SK-MEL-5 (cell line): ENCODE data around the gene ARFGAP1. TPM values are rescaled to one million over a fixed set of nuclear protein-coding genes. Genes with fewer than 3 reads are reported as not detected.

Experiments
- DNase-seq: peaks from one replicate; pipeline ENCODE4 v3.0.0-alpha.2; 2016; ENCODE audit warnings: low read depth, low spot score
- in situ Hi-C: cut with HindIII; loops from 2 replicates; pipeline ENCODE4 v1.10.0; 2016; ENCODE audit warnings: low sequenced_read_pairs, high pct_unique_total_duplicates, low pct_unique_long_range_greater_than_20kb
- total RNA-seq: library from RNA; depleted of rRNA; stranded (reverse); fragments of >200 nt; shearing (Covaris generic); gene quantifications from 2 replicates; pipeline ENCODE4 v1.2.3, GENCODE V29; 2014

The ARFGAP1 gene
- total RNA-seq, 1 experiment from 2014 or later = 61.5 TPM

GRCh38 chr20:63269724-63270123, 2.9 kb upstream of the ARFGAP1 start:
- in situ Hi-C loops = no loop called here

GRCh38 chr20:63270606-63271325, 1.8 kb upstream of the ARFGAP1 start:
- DNase-seq = no peak
- in situ Hi-C loops = no loop called here

More at GRCh38 chr20:63269724-63270123, 2.9 kb upstream of the ARFGAP1 start:
- no peak for DNase-seq

DNA sequence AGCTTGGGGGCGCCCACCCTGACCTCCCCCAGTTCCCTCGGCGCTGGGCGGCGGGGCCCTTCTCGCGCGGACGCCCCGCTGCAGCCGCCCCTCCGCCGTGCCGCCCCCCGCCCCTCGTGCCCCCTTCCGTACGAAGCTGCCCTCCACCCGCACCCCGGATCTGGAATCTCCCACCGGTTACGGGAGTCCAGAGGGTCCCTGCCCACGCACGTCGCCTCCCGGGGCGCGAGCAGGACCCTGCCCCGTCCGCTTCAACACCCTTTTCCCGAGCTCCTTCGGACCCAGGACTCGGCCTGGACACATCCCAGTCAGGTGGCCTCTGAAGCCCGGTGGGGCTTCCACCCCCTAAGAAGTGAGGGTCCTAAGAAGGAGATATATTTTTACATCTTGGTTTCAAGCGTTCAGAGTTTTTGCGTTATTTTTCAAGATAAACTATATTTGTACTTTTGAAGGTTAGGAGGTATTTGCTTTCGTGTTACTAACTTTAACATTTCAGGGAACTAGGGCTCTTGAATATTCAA, 506 bp downstream of the ARFGAP1 start:
- in situ Hi-C loops = no loop called here
- no peak for DNase-seq

GRCh38 chr20:63273635-63274380, 1.2 kb downstream of the ARFGAP1 start:
- peak; percentile 57 for DNase-seq
- in situ Hi-C loops = no loop called here

GRCh38 chr20:63274381-63275228, 2.0 kb downstream of the ARFGAP1 start:
- DNase-seq = peak; percentile 46
- in situ Hi-C loops = no loop called here

- in situ Hi-C loops = no loop called here
- no peak for DNase-seq
Observed at GRCh38 chr20:63275825-63276224, 3.2 kb downstream of the ARFGAP1 start.

DNA sequence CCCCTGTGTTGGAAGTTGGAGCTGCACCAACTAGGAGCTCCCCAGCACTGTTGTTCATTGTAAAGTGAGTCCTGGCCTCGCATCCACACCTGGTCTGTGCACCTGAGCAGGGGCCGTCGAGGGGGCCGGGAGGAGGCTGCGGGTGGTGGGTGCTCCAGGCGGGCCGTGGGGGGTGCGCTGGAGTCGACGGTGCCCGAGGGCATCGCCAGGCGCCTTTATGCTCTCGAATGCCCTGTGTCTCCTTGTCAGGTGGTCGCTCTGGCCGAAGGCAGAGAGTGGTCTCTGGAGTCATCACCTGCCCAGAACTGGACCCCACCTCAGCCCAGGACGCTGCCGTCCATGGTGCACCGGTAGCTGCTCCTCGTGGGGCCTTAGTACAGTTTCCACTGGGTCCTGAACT, 4.3 kb downstream of the ARFGAP1 start:
- DNase-seq = no peak
- in situ Hi-C loops = no loop called here

GRCh38 chr20:63277466-63278272, 5.1 kb downstream of the ARFGAP1 start:
- in situ Hi-C loops = no loop called here
- DNase-seq = no peak

GRCh38 chr20:63278661-63279060, 6.0 kb downstream of the ARFGAP1 start:
- DNase-seq = no peak
- in situ Hi-C loops = no loop called here

DNA sequence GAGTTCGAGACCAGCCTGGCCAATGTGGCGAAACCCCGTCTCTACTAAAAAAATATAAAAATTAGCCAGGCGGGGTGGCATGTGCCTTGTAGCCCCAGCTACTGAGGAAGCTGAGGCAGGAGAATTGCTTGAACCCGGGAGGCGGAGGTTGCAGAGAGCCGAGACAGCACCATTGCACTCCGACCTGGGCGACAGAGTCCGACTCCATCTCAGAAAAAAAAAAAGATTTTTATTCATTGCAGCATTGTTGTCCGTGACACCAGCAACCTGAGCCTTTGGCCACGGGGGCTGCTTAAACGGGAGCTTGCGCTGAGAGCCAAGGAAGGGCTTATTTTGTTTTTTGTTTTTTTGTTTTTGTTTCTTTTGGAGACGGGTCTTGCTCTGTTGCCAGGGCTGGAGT, 7.3 kb downstream of the ARFGAP1 start:
- DNase-seq = no peak
- in situ Hi-C loops = no loop called here

- no peak for DNase-seq
- in situ Hi-C loops = no loop called here
Observed at GRCh38 chr20:63280371-63280770, 7.8 kb downstream of the ARFGAP1 start.

GRCh38 chr20:63280929-63281545, 8.4 kb downstream of the ARFGAP1 start:
- in situ Hi-C loops = no loop called here
- no peak for DNase-seq

DNA sequence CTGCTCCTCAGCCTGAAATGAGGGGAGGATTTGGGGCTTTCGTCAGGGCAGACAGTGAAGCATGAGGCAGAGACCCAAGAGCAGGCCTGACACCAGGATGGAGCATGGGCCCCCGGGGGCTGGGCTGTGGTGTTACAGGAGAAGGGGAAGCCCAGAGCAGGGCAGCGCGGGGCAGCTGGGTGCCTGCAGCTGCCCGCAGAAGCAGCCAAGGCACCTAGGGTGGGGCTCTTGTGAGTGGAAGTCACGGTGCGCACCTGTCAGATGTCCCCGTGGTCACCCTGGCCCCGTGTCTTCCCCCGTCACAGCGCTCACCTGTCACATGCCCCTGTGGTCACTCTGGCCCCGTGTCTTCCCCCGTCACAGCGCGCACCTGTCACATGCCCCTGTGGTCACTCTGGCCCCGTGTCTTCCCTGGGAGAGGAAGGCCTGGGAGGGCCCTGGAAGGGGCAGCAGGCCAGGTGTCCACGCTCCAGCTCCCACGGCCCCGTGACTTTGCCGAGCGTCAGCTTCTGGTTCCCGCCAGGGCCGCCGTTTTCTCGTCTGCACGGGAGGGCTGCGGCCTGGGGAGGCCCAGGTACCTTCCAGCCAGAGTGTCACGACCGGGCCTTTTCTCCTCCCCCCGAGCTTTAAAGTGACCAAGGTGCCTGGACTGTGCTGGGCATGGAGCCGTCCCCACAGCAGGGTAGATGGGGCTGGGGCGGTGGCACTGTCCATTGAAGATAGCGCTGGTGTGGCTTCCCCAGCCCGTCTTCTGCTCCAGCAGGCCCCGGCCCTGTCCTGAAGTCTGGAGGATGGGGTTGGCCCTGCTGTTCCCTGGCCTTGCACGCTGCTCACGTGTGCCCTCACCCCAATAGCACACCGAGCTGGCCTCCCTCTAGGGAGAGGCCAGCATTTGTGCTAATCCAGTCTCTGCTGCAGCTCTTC, 9.4 kb downstream of the ARFGAP1 start:
- in situ Hi-C loops = no loop called here

DNA sequence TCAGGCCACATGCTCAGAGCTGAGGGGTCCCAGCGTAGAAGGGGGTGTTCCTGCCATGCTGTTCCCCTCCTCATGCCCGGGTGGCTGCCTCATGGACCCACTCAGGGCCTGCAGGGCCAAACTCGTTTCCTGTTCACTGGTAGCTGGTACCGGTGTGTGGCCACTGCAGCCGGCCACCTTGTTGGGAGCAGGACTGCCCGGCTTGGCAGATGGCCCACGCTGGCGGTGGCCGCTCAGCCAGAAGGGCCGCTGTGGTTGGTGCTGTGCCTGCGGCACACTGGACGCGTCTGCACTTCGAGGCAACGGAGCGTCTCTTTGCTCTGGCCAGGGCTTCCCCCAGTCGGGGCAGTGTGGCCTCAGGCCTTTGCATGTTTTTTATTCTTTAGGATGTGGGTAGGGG, 10.3 kb downstream of the ARFGAP1 start:
- DNase-seq = no peak
- in situ Hi-C loops = no loop called here

More for the DNA sequence above, 9.4 kb downstream of the ARFGAP1 start:
- DNase-seq = no peak

DNA sequence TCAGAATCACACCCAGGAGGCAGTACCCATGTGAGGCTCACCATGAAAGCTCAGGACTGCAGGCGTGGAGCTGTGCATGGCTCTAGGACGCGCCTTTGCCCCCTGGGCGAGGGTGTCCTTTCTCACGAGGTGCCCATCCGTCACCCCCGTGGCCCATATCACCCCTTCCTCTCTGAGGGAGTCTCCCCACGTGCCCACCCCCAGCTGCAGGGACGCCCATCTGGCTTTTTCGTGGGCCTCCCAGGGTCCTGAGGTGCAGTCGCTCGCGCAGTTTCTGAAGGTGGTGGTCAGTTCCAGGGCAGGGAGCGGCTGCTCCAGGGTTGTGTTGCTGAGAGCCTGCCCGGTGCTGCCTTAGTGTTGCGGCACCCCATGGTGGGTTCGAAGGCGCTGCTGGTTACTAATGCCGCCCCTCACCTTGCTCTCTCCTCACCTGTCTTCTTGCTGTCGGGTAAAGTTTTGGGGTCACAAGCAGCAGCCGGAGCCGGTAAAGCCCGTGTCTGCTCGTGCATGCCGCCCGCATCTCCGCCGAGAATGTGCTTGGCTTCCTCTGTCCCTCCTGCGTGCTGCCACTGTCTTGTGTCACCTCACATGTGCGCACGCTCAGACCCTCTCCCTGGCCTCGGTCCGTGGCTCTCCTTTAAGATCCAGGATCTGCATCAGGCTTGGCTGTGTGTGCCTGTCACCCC, 10.9 kb downstream of the ARFGAP1 start:
- in situ Hi-C loops = no loop called here
- DNase-seq = no peak
